K562 (cell line): Measurements from ENCODE around the gene RPTOR. TPM values are rescaled to one million over a fixed set of nuclear protein-coding genes. Genes with fewer than 3 reads are reported as not detected.

Experiments
- ATAC-seq: fragments of 200-7000 bp; cut with Tn5 transposase; 3 replicates; pipeline ENCODE4 v1.9.1; 2020; ENCODE audit warnings: moderate library complexity
- BruUV-seq: library from RNA; stranded (reverse); fragments of 400-500 nt; replicated peaks from 2 replicates; lab custom pipeline; 2021; lab: Mats Ljungman, UMichigan
- CTCF ChIA-PET: fragments of 300-600 bp; formaldehyde crosslinking; extraction: SDS; loops from one replicate; lab custom pipeline; 2021; ENCODE audit warnings: low intra/inter-chr PET ratio; lab: Yijun Ruan, JAX
- POLR2A ChIA-PET: fragments of 300-600, 350-650 bp; sonication (Branson Sonifier 250); formaldehyde crosslinking; extraction: SDS; loops from one replicate; lab custom pipeline; 2021; ENCODE audit warnings: antibody characterized with exemption, inconsistent platforms; lab: Yijun Ruan, JAX
- DNase-seq, 4 experiments: peaks; one replicate each; pipeline versions ENCODE4 v3.0.0 to v3.0.0-alpha.2; 2011 to 2018; ENCODE audit warnings: low spot score in 3 of 4, mixed read lengths in 3 of 4; ENCODE audit errors: extremely low read depth in 1 of 4
- FAIRE-seq: peaks from 2 replicates; lab custom pipeline; 2011; peaks lifted over from hg19 to GRCh38; lab: Jason Lieb, UNC
- H2AFZ ChIP-seq: 2 replicates; pipeline ENCODE4 v1.6.0; 2011; ENCODE audit warnings: low read depth, low read length, control low read depth, inconsistent platforms
- H3K27ac ChIP-seq: fragments of 200-600 bp; 3 replicates; pipeline ENCODE4 v1.8.0; 2011; ENCODE audit warnings: low read depth, mild to moderate bottlenecking, control low read depth, inconsistent platforms, low read length, moderate library complexity, mixed read lengths; ENCODE audit errors: extremely low read depth
- H3K27me3 ChIP-seq, 2 experiments: fragments of 300-600 bp in 1 of 2; 2 replicates in 1 of 2; 3 replicates in 1 of 2; pipeline versions ENCODE4 v1.6.0 to v1.8.0; 2011; ENCODE audit warnings: inconsistent platforms in 2 of 2, low read length in 2 of 2, mild to moderate bottlenecking in 1 of 2, mixed read lengths in 1 of 2, moderate library complexity in 1 of 2; ENCODE audit not compliant: control insufficient read depth in 2 of 2, insufficient read depth in 2 of 2
- H3K36me3 ChIP-seq: fragments of 300-600 bp; 3 replicates; pipeline ENCODE4 v1.8.0; 2011; ENCODE audit warnings: mild to moderate bottlenecking, low read length, inconsistent platforms; ENCODE audit not compliant: control insufficient read depth, insufficient read depth
- H3K4me1 ChIP-seq, 2 experiments: fragments of 200-600 bp in 1 of 2; replicated peaks in 1 of 2; 2 replicates in 1 of 2; 3 replicates in 1 of 2; pipeline versions ENCODE4 v1.5.1 to v1.8.0; 2011; ENCODE audit warnings: inconsistent platforms in 2 of 2, low read length in 2 of 2, mild to moderate bottlenecking in 1 of 2, mixed read lengths in 1 of 2, moderate library complexity in 1 of 2; ENCODE audit not compliant: control insufficient read depth in 2 of 2, insufficient read depth in 2 of 2
- H3K4me2 ChIP-seq: 2 replicates; pipeline ENCODE4 v1.6.1; 2011; ENCODE audit warnings: low read length, control low read depth, inconsistent platforms, mixed read lengths; ENCODE audit not compliant: insufficient read depth
- H3K4me3 ChIP-seq: fragments of 200-600 bp; sonication (generic), shearing (Covaris generic); 2 replicates; pipeline ENCODE4 v1.5.1; 2016; ENCODE audit warnings: control low read depth, inconsistent platforms
- H3K79me2 ChIP-seq: fragments of 200-600 bp; 3 replicates; pipeline ENCODE4 v1.8.0; 2011; ENCODE audit warnings: low read length, inconsistent platforms; ENCODE audit not compliant: control insufficient read depth, insufficient read depth
- H3K9ac ChIP-seq, 2 experiments: 2 replicates each; pipeline versions ENCODE4 v1.6.0 to v1.6.1; 2011; ENCODE audit warnings: low read depth in 2 of 2, low read length in 2 of 2, control low read depth in 1 of 2, inconsistent platforms in 1 of 2, mild to moderate bottlenecking in 1 of 2, mixed read lengths in 1 of 2; ENCODE audit not compliant: insufficient read depth in 1 of 2
- H3K9me1 ChIP-seq: one replicate; pipeline ENCODE4 v1.6.0; 2011; ENCODE audit warnings: inconsistent platforms, mild to moderate bottlenecking, low read length, moderate library complexity; ENCODE audit not compliant: control insufficient read depth, insufficient read depth
- H3K9me3 ChIP-seq: replicated peaks from 2 replicates; pipeline ENCODE4 v1.5.1; 2011; ENCODE audit warnings: low read depth, low read length, inconsistent platforms; ENCODE audit not compliant: control insufficient read depth, insufficient read depth
- H4K20me1 ChIP-seq: replicated peaks from 2 replicates; pipeline ENCODE4 v1.6.1; 2011; ENCODE audit warnings: low read length, inconsistent platforms, mixed read lengths; ENCODE audit not compliant: control insufficient read depth, insufficient read depth
- DDX20 ChIP-seq: fragments of 450-650 bp; IDR thresholded peaks from 2 replicates; pipeline ENCODE4 v1.6.1; 2016; ENCODE audit warnings: missing genetic modification characterization, low read depth, mild to moderate bottlenecking, missing compliant biosample characterization, moderate library complexity
- EGR1 ChIP-seq: fragments of 450-650 bp; conservative IDR thresholded peaks from 2 replicates; pipeline ENCODE4 v1.6.1; 2017; ENCODE audit warnings: mild to moderate bottlenecking
- EHMT2 ChIP-seq: fragments of 450-650 bp; IDR thresholded peaks from 2 replicates; pipeline ENCODE4 v1.6.1; 2018; ENCODE audit warnings: antibody characterized with exemption
- EP400 ChIP-seq: fragments of 450-650 bp; IDR thresholded peaks from 2 replicates; pipeline ENCODE4 v1.6.1; 2017; ENCODE audit warnings: antibody characterized with exemption, mild to moderate bottlenecking, moderate library complexity
- EZH2 ChIP-seq: IDR thresholded peaks from 2 replicates; pipeline ENCODE4 v1.6.1; 2012; ENCODE audit warnings: low read depth, mild to moderate bottlenecking, inconsistent platforms, low read length, borderline replicate concordance
- FOXJ3 ChIP-seq: sonication (generic); formaldehyde crosslinking; IDR thresholded peaks from 2 replicates; pipeline ENCODE4 v1.4.0; 2020; ENCODE audit warnings: mild to moderate bottlenecking, missing genetic modification reagents
- GATA2 ChIP-seq: sonication (generic); formaldehyde crosslinking; IDR thresholded peaks from 2 replicates; pipeline ENCODE4 v1.4.0; 2020; ENCODE audit warnings: mild to moderate bottlenecking, missing genetic modification reagents
- GTF2E2 ChIP-seq: fragments of 200-800 bp; sonication (Bioruptor generic); IDR thresholded peaks from 2 replicates; pipeline ENCODE4 v1.6.1; 2016; ENCODE audit warnings: missing genetic modification characterization, missing compliant biosample characterization
- THRAP3 ChIP-seq: fragments of 450-650 bp; IDR thresholded peaks from 2 replicates; pipeline ENCODE4 v1.6.1; 2016; ENCODE audit warnings: mild to moderate bottlenecking, inconsistent platforms, borderline replicate concordance
- ZNF133 ChIP-seq: fragments of 250-450 bp; sonication (Bioruptor Pico); IDR thresholded peaks from 2 replicates; pipeline ENCODE4 v1.4.0; 2020; ENCODE audit warnings: mild to moderate bottlenecking
- WGBS: fragments of 100-300 bp; shearing (Covaris generic); methylation state at CpG from one replicate; pipeline ENCODE4 v1.1.6; 2016; ENCODE audit warnings: low coverage, mixed read lengths; ENCODE audit not compliant: insufficient coverage; ENCODE audit errors: missing lambda C conversion rate; 5-methylcytosine and 5-hydroxymethylcytosine counted together
- in situ Hi-C: fragments of 300-500 bp; cut with MboI; formaldehyde crosslinking; loops from 4 replicates; pipeline ENCODE4 v1.15.0; 2018; ENCODE audit warnings: inconsistent platforms, mixed read lengths
- intact Hi-C: fragments of 100-400 bp; cut with micrococcal nuclease; formaldehyde crosslinking; loops from 2 replicates; pipeline ENCODE4 v1.14.2; 2022
- polyA plus RNA-seq, 8 experiments: library from polyadenylated mRNA; depleted of rRNA in 4 of 8; stranded (reverse) in 5 of 8; unstranded in 3 of 8; fragments of >200 nt; fragmentation: Nextera tagmentation in 2 of 8; fragmentation: Illumina TruSeq in 1 of 8; extraction: Ambion mirVana in 2 of 8; extraction: Trizol in 1 of 8; gene quantifications; 2 replicates each; pipeline versions ENCODE4 v1.2.1 to v1.2.3, GENCODE V29; 2011 to 2014; ENCODE audit warnings: inconsistent platforms in 1 of 8, missing spikeins in 1 of 8
- total RNA-seq, 7 experiments: library from RNA; depleted of rRNA in 6 of 7; stranded (reverse); fragments of >200 nt in 6 of 7; fragmentation: Illumina TruSeq in 2 of 7; extraction: Trizol in 2 of 7; gene quantifications; 2 replicates each; pipeline versions ENCODE4 v1.2.1 to v1.2.3, GENCODE V29; 2011 to 2021; ENCODE audit warnings: low replicate concordance in 1 of 7
- TF ChIP-seq, protein P1 (sequence below): fragments of 200-600 bp; sonication (generic); IDR thresholded peaks from one replicate; pipeline ENCODE4 v1.6.1; 2012; ENCODE audit warnings: mild to moderate bottlenecking, low read depth, low read length, inconsistent platforms

RPTOR gene
- total and polyA plus RNA-seq, 9 of the 15 experiments (the other 6 are each of a cell fraction or from before 2014, with no cell fraction given): 0.24 to 54.1 (median 10.2) TPM

DNA sequence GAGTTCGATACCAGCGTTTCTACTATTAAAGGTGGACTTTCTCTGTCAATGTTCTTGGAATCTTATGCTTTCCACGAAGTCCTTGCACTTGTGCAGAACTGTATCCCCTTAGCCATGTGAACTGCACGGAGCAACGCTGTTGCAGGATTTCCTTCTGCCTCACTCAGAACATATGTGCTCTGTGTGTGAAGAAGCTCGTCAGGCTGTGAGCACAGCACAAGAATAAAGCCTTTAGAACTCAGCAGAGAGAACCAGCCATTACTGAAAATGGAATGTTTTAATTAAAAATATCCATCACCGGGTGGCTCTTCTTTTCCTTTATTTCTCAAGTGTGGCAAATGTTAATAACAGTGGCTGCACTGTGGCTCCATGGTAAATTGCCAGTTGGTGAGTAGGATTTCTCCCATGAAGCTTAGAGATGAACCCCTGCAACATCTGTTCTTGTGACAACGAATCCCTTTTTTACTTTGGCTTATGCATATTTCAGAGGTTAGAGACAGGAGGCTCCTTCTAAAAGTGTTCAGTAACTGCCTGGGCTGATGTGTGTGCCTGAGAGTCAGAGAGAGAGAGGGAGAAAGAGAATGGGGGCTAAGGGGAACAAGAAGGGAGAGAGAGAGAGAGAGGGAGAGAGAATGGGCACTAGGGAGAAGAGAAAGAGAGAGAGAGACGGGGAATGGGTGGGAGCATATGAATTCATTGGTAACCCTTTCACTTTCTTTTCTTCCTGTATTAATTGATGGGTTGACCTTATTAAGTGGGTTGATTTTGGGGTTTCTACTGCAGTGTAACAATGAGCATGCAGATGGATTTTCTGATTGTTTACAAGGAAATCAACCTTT, 50.0 kb downstream of the RPTOR start:
- DNase-seq (no peak), FAIRE-seq (no peak), ATAC-seq (no peak)
- BruUV-seq: no TSS peak
- H2AFZ ChIP-seq: no peak overlapping the region
- in situ Hi-C loops: no loop called here
- no peaks in the 10 kb centered on the region for H3K9me1 ChIP-seq
- ChIA-PET CTCF (no interaction called here), POLR2A (no interaction called here)
- no peaks in the 10 kb centered on the region for H3K9me3 ChIP-seq
- no peak overlapping the region for H3K9ac ChIP-seq
- peaks cover 95% of the 10 kb centered on the region for H3K79me2 ChIP-seq
- intact Hi-C loops: no loop called here
- no peak overlapping the region for H3K4me3 ChIP-seq
- H4K20me1 ChIP-seq: peaks cover 33% of the 10 kb centered on the region
- H3K27me3 ChIP-seq: no peaks in the 10 kb centered on the region
- WGBS: 79% methylated on average over 9 of the region's 9 CpGs
- no peak overlapping the region for H3K4me2 ChIP-seq
- H3K36me3 ChIP-seq: no peaks in the 10 kb centered on the region
- H3K27ac ChIP-seq: no peak overlapping the region
- H3K4me1 ChIP-seq: peaks cover 6 to 10% of the 10 kb centered on the region in 2 experiments; a peak in 4 of 5 replicates
- TF ChIP-seq GATA2 (CRISPR knock-in tag): no peak
- no peak for TF ChIP-seq DDX20 (tag)
- TF ChIP-seq EGR1: no peak
- no peak for TF ChIP-seq ZNF133 (CRISPR knock-in tag)
- TF ChIP-seq EZH2: no peak
- TF ChIP-seq EHMT2: no peak
- no peak for TF ChIP-seq EP400
- no peak for TF ChIP-seq THRAP3
- no peak for TF ChIP-seq GTF2E2
- TF ChIP-seq FOXJ3 (CRISPR knock-in tag): no peak
- TF ChIP-seq, protein P1, sequence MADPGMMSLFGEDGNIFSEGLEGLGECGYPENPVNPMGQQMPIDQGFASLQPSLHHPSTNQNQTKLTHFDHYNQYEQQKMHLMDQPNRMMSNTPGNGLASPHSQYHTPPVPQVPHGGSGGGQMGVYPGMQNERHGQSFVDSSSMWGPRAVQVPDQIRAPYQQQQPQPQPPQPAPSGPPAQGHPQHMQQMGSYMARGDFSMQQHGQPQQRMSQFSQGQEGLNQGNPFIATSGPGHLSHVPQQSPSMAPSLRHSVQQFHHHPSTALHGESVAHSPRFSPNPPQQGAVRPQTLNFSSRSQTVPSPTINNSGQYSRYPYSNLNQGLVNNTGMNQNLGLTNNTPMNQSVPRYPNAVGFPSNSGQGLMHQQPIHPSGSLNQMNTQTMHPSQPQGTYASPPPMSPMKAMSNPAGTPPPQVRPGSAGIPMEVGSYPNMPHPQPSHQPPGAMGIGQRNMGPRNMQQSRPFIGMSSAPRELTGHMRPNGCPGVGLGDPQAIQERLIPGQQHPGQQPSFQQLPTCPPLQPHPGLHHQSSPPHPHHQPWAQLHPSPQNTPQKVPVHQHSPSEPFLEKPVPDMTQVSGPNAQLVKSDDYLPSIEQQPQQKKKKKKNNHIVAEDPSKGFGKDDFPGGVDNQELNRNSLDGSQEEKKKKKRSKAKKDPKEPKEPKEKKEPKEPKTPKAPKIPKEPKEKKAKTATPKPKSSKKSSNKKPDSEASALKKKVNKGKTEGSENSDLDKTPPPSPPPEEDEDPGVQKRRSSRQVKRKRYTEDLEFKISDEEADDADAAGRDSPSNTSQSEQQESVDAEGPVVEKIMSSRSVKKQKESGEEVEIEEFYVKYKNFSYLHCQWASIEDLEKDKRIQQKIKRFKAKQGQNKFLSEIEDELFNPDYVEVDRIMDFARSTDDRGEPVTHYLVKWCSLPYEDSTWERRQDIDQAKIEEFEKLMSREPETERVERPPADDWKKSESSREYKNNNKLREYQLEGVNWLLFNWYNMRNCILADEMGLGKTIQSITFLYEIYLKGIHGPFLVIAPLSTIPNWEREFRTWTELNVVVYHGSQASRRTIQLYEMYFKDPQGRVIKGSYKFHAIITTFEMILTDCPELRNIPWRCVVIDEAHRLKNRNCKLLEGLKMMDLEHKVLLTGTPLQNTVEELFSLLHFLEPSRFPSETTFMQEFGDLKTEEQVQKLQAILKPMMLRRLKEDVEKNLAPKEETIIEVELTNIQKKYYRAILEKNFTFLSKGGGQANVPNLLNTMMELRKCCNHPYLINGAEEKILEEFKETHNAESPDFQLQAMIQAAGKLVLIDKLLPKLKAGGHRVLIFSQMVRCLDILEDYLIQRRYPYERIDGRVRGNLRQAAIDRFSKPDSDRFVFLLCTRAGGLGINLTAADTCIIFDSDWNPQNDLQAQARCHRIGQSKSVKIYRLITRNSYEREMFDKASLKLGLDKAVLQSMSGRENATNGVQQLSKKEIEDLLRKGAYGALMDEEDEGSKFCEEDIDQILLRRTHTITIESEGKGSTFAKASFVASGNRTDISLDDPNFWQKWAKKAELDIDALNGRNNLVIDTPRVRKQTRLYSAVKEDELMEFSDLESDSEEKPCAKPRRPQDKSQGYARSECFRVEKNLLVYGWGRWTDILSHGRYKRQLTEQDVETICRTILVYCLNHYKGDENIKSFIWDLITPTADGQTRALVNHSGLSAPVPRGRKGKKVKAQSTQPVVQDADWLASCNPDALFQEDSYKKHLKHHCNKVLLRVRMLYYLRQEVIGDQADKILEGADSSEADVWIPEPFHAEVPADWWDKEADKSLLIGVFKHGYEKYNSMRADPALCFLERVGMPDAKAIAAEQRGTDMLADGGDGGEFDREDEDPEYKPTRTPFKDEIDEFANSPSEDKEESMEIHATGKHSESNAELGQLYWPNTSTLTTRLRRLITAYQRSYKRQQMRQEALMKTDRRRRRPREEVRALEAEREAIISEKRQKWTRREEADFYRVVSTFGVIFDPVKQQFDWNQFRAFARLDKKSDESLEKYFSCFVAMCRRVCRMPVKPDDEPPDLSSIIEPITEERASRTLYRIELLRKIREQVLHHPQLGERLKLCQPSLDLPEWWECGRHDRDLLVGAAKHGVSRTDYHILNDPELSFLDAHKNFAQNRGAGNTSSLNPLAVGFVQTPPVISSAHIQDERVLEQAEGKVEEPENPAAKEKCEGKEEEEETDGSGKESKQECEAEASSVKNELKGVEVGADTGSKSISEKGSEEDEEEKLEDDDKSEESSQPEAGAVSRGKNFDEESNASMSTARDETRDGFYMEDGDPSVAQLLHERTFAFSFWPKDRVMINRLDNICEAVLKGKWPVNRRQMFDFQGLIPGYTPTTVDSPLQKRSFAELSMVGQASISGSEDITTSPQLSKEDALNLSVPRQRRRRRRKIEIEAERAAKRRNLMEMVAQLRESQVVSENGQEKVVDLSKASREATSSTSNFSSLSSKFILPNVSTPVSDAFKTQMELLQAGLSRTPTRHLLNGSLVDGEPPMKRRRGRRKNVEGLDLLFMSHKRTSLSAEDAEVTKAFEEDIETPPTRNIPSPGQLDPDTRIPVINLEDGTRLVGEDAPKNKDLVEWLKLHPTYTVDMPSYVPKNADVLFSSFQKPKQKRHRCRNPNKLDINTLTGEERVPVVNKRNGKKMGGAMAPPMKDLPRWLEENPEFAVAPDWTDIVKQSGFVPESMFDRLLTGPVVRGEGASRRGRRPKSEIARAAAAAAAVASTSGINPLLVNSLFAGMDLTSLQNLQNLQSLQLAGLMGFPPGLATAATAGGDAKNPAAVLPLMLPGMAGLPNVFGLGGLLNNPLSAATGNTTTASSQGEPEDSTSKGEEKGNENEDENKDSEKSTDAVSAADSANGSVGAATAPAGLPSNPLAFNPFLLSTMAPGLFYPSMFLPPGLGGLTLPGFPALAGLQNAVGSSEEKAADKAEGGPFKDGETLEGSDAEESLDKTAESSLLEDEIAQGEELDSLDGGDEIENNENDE: no peak
